Measurements from ENCODE around the gene CREB3L4. TPM values are rescaled to one million over a fixed set of nuclear protein-coding genes. Genes with fewer than 3 reads are reported as not detected.

CREB3L4 gene
- total and polyA plus RNA-seq, 8 donors = 2.7 to 32.9 (median 10.9) TPM; not detected in 1

- Histone ChIP-seq H3K4me3 (no peak overlapping the region), H3K9me3 (no peaks in the 10 kb centered on the region), H3K4me1 (peaks cover 9 to 29% (median 18%) of the 10 kb centered on the region in 4 donors), H3K27ac (no peak overlapping the region), H3K36me3 (peaks cover 49 to 82% (median 80%) of the 10 kb centered on the region in 4 donors), H3K27me3 (no peaks in the 10 kb centered on the region)
- no peak for DNase-seq
- WGBS, 5 donors = 86 to 96% (median 93%) methylated on average over 6 to 8 of the region's 8 CpGs
- intact Hi-C loops (cut with DNase I; ENCODE audit: low total_unique reads) = loop anchor here (10.0 kb wide), 1 partner anchor 146 kb away; no protein-coding TSS in a partner anchor
- TF ChIP-seq CTCF (IDR thresholded peaks at IDR 0.05) (no peak), POLR2AphosphoS5 (IDR thresholded peaks at IDR 0.05) (no peak), EP300 (IDR thresholded peaks at IDR 0.05) (no peak), POLR2A (IDR thresholded peaks at IDR 0.05) (no peak)
Observed at GRCh38 chr1:153940756-153941155, 26.9 kb upstream of the CREB3L4 start.

- H3K36me3 ChIP-seq = peaks cover 36 to 70% (median 68%) of the 10 kb centered on the region in 4 donors
- H3K4me3 ChIP-seq = no peak overlapping the region
- H3K9me3 ChIP-seq = no peaks in the 10 kb centered on the region
- intact Hi-C loops (cut with DNase I; ENCODE audit: low total_unique reads) = loop anchor here (10.0 kb wide), 1 partner anchor 147 kb away; no protein-coding TSS in a partner anchor
- peaks cover 9 to 36% (median 25%) of the 10 kb centered on the region in 4 donors for H3K4me1 ChIP-seq
- 93 to 95% (median 95%) methylated on average over 26 to 34 of the region's 34 CpGs for WGBS, 5 donors
- no peaks in the 10 kb centered on the region for H3K27me3 ChIP-seq
- TF ChIP-seq POLR2A (IDR thresholded peaks at IDR 0.05) = no peak
- TF ChIP-seq CTCF (IDR thresholded peaks at IDR 0.05) = no peak
- TF ChIP-seq POLR2AphosphoS5 (IDR thresholded peaks at IDR 0.05) = no peak
- TF ChIP-seq EP300 (IDR thresholded peaks at IDR 0.05) = no peak
- no peak overlapping the region for H3K27ac ChIP-seq
- no peak for DNase-seq
Observed at GRCh38 chr1:153941826-153942725, 25.6 kb upstream of the CREB3L4 start.

DNA sequence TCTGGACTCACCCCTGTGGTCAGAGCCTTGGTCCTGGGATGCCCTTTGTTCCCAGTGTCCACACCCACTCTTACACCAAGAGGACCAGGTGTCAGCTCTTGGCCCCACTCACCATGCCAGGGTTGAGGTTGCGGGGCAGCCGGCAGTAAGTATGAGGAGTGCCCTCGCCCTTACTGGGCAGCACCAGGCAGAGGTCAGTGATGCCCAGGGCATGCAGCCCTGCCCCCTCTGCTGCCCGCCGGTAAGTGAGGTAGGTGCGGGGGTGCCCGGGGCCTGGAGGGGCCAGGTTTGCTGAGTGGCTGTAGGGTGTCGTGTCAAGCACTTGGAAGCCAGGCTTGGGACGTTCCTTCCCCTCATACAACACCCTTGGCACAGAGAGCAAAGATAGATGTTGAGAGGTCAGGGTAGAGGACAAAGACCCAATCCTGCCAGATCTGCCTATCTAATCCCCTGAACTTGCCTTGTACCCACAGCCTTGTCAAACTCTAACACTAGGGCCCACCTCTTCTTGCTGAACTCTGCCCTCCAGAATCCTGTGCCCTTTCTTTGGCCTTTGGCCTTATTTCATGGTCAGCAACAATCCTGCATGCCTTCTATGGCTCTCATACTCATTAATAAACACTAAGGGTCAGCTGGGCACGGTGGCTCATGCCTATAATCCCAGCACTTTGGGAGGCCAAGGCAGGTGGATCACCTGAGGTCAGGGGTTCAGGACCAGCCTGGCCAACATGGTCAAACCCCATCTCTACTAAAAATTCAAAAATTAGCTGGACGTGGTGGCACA lies 24.7 kb upstream of the CREB3L4 start:
- 86 to 97% (median 89%) methylated on average over 9 to 11 of the region's 11 CpGs for WGBS, 5 donors
- H3K36me3 ChIP-seq = peaks cover 32 to 70% (median 68%) of the 10 kb centered on the region in 4 donors

More for the DNA sequence above, 24.7 kb upstream of the CREB3L4 start:
- DNase-seq = no peak
- H3K27ac ChIP-seq = no peak overlapping the region
- H3K4me1 ChIP-seq = peaks cover 9 to 38% (median 27%) of the 10 kb centered on the region in 4 donors
- intact Hi-C loops (cut with DNase I; ENCODE audit: low total_unique reads) = loop anchor here (10.0 kb wide), 1 partner anchor 148 kb away; no protein-coding TSS in a partner anchor
- H3K27me3 ChIP-seq = no peaks in the 10 kb centered on the region
- no peak overlapping the region for H3K4me3 ChIP-seq
- H3K9me3 ChIP-seq = no peaks in the 10 kb centered on the region
- TF ChIP-seq EP300 (IDR thresholded peaks at IDR 0.05) (no peak), POLR2A (IDR thresholded peaks at IDR 0.05) (no peak), CTCF (IDR thresholded peaks at IDR 0.05) (no peak), POLR2AphosphoS5 (IDR thresholded peaks at IDR 0.05) (no peak)
